Stimulated activated CD4-positive, alpha-beta T cell treated with anti-CD3 and anti-CD28 coated beads, Interleukin-1b, Interleukin-23, amount 100 ng/mL, for 4 hours (primary cell): Measurements from ENCODE around the gene ABI3.

Experiments
- DNase-seq, 2 donors: peaks; one replicate each; pipeline ENCODE4 v3.0.0-alpha.2; 2020; ENCODE audit warnings: low read depth in 2 of 2

ABI3 gene

DNA sequence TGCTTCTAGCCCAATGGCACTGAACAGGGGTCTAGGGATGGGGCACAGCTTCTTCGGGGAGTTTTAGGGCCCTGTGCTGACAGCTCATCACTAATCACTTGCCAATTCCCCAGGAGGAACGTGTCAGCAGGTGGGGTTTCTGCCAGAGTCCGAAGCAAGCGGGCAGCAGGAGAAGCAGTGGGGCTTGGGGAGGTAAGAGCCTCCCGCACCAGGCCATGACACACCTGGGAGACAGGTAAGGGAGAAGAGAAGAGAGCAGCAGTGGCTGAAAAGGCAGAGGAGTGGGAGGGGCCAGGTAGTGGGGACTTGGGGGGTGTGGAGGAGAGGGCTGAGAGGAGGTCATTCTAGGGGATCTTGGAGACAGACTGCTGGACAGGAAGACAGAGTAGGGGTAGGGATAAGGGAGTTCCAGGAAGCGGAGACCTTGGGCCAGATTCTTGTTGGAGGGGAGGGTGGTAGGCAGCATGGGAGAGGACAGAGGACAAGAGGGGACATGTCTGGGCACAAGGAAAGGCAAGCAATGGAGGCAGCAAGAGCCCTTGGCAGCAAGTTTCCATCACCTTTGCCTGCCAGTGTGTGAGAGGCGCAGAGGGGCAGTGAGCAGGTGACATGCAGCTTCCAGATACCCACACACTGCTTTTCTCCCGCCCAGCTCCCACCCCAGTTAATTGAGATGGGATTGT is 15.2 kb downstream of the ABI3 start:
- no peak for DNase-seq

DNA sequence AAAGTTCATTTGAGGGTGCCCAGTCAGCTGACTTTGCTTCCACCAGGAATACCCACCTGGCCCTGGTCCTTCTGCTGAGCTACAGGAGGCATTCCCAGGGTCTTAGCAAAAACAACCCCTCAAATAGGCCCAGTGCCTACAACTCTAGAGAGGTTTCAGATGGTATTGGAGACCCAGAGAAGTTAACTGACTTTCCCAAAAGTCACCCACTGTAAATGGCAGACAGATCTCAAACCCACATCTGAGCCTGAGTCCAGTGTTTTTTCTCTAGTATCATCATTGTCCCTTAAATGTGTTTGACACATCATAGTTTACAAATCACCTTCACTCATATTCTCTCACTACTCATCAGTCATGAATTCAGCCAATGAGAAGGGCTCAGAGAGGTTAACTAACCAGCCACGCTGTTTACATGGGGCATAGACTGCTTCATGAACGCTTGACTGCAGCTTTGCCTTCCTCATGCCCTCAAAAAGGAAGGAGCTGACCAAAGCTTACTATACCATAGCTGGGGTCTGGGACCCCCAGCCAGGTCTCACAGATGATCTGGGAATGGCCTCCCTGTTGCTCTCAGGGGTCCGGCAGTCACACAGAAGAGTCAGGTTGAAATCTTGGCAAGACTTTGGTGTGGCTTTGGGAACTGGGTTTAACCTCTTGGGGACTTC is 16.4 kb downstream of the ABI3 start:
- DNase-seq: no peak

DNA sequence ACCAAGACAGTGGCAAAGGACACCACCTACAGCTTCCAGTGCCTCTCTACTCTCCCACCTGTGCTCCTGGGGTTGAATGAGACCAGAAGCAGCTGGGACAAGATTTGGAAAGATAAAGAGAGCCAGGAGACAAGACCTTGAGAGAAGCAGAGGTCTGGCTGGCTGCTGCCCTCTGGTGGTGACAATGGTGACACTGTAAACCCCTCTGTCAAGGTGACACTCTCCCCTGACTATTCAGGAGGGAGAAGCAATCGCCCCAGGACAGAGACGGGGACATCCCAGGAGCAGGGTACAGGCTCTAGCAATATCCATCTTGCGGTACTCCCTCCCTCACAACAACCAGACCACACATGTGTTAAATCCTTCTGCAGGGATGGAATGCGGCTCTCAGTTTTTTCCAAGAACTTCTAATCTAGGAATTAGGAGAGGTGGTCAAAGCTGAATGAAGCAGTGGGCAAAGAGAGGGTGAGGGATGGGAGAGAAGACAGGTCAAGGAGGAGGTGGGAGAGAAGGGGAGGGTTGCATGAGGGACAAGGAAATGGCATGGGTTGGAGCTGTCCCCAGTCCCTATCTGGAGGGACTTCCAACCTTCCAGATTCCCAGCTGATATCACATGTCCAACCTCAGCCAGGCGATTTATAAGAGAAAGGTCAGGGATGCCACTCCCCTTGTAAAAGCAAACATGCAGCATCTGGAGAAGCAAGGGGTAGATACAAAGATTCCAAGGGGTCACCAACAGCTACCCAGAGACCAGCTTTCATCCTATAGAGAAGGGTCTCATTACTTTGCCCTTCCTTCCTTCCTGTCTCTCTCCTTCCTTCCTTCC is 17.1 kb downstream of the ABI3 start:
- DNase-seq: peak; percentile 75 to 77

DNA sequence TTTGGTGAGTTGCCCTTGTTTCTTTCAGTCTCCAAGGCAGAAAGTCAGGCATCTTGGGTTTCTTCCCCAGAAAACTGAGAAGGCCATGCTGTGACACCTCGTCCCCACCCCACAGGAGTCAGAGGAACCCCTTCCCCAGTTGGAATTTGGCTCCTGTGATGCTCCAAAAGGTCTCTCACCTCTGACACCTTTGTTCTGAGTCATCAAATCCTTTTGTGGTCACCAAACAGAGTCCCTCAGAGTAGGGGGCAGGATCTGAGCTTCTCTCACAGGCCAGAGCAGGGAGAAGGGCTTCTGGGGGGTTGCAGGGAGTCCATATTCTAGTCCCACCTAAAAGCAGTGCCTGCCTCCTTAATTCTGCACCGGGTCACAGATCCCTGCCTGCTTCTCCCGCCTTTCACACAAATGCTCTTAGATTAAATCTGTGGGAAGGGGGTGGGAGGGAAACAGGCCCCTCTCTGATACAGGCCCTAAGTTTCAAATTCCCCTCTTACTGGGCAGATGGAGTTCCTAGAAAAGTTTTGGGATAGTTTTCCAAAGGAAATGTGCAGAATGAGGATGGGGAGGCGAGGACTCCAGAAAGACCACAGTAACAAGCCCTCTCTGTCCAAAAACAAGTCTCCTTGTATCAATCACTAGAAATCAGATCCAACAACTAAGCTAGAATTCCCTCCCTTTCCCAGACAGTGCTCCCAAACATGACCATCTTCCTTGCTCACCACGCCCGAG is 18.7 kb downstream of the ABI3 start:
- DNase-seq: no peak

DNA sequence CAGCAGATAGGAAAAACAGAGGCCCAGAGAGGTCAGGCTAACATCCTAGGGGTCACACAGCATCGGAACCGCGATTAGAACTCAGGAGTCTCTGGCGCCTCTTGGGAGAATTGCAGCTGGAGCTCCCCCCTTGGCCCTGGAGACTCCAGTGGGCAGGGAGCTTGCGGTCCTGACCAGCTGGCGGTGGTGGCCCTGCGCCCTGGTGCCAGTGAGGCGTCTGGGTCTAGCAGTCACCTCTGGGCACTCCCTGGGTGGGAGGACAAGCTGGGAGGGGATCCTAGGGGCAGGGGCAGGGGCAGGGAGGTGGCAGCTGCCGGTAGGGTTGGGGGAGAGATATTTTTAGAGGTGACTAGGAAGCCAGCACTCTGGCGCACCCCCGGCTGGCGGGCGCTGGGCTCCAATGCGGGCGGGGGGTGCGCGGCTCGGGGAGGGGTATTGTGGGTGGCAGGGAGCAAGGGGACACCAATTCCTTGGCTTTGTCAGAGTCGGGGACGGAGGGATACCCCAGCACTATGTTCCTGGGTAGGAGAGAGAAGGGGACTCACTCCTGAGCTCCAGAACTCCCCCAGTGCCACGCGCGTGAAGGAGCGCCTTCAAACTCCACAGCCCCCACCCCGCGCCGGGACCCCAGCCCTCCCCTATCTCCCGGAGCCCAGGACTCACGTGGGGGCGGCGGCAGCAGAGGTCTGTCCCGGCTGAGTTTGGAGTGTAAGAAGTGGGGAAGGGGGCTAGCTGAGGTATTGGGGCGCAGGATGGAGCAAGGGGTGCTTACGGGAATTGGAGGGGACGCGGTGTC is 19.5 kb downstream of the ABI3 start:
- no peak for DNase-seq

DNA sequence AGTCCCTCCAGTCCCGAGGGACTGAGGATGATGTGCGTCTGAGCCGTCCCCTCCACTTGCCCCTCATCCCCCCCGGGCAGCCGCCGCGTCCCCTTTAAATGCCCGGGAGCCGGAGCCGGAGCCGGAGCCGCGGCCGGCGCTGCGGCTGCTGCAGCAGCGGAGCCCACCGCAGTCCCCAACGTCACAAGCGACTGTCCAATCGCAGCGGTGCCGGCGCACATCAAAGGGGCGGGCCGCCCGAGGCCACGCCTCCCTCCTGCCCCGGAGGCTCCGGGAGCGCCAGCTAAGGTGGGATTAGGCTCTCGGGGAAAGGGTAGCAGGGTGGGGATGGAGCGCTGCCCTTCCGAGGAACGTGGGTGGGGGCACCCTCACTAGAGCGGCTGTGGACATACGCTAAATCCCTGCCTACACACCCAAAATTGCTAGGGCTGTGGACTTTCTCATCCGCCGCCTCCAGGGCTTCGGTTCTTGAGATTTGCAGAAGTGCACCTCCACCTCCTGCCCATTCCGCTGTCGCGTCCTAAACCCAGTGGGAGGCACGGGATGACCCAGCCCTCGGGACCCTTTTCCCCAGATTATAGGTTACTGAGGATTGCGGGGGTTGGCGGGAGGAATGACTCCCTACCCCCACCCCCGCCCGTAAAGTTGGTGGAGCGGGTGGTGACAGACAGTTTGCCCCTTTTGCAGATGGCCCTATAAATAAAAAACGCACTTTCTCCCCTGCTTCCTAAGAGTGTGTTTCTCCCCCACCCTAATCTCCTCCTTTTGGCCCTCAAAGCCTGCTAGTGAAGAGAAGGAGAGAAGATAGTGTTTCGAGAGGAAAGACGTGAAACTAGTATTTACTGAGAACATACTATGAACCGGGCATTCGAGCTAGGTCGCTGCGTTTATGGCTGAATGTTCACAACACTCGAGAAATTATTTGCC is 20.4 kb downstream of the ABI3 start, which contains the start of gene PHOSPHO1:
PHOSPHO1 (minus strand) TSS at position 152 of the 927 bp plus-strand sequence. CDS start 4,096 bp downstream, outside the sequence.
- DNase-seq: peak; percentile 71 to 81

DNA sequence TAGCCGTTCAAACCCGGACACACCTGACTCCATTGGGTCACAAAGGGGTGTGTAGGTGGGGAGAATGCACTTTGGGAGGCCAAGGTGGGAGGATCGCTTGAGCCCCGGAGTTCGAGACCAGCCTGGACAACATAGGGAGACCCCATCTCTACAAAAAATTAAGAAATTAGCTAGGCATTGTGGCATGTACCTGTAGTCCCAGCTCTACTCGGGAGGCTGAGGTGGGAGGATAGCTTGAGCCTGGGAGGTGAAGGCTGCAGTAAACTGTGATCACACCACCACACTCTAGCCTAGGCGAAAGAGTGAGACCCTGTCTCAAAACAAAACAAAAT is 21.0 kb downstream of the ABI3 start:
- no peak for DNase-seq

DNA sequence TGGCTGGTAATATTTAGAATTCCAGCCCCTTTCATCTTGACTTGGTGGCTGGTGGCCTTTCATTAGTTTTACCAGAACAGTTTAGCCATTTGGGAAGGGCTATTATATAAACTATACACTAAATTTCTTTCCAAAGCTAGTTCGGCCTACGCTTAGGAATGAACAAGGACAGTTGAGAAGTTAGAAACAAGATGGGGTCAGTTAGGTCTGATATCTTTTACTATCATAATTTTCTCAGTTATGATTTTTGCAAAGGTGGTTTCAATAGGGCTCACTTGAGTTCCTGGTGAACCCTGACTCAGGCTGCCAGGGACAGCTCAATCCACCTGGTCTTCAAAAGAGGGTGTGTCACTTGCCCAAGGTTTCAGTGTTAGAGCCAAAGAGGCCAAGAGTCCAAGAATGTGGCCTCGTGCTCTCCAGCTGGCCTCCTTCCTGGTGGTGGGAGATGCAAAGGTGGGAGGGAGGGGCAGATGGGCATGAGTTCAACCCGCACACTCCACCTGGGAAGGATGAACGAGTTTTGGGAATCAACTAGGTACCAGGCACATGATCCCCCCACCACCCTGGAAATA is 24.1 kb downstream of the ABI3 start:
- no peak for DNase-seq

DNA sequence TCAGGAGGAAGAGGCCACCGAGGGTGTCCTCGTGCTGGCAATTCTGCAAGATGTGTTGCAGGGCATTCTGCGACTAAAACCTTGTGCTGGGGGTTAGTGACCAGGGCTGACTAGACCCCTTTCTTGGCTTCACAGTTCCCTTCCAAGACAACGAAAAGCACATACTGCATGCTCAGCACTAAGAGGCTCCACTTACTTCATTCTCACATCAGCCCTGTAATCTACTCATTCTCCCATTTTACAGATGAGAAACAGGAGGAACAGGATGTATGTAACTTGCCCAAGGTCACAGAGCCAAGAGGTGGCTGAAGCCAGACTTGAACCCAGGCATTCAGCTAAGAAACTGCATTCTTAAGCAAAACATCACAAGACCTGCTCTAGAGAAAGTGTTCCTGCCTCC is 25.4 kb downstream of the ABI3 start:
- DNase-seq: no peak

DNA sequence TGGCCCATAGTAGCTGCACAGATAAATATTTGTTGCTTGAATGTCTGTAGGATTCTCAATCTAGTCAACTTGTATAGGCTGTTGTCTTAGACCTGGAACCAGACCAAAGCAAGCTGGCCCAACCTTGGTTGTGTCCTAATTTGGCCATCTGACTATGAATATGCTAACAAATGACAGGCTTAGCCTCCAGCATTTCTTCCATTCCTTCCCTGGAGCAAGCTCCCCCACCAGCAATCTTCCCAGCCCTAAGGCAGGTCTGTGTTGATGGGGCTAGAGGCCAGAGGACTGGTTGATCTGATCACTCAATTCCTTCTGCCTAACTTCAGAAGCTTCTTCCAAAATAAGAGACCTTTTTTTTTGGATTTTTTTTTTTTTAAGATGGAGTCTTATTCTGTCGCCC is 29.5 kb downstream of the ABI3 start:
- no peak for DNase-seq

DNA sequence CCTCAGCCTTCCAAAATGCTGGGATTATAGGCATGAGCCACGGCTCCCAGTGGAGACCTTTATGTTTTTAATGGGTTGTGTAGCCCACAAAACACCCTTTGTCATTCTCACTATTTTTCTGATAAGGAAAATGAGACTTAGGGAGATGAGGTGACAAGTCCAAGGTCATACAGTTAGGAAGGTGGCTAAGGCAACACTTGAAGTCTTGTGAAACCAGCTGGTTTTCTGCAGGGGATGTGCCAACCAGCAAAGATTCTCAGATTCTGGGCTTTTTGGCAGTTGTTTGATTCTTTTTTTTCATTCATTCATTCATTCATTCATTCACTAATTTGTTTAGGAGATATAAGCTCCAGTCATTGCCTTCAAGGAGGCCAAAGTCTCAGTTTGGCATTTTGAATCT is 30.1 kb downstream of the ABI3 start:
- no peak for DNase-seq

DNA sequence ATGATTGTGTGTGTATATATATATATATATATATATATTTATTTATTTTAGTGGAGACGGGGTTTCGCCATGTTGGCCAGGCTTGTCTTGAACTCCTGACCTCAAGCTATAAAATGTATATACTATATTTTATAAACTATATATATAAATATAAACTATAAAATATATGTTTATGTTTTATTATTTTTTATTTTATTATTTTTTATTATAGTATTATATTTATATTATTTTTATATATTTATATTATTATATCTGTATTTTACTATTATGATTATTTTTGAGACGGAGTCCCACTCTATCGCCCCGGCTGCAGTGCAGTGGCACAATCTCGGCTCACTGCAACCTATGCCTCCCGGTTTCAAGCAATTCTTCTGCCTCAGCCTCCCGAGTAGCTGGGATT is 30.5 kb downstream of the ABI3 start:
- no peak for DNase-seq

DNA sequence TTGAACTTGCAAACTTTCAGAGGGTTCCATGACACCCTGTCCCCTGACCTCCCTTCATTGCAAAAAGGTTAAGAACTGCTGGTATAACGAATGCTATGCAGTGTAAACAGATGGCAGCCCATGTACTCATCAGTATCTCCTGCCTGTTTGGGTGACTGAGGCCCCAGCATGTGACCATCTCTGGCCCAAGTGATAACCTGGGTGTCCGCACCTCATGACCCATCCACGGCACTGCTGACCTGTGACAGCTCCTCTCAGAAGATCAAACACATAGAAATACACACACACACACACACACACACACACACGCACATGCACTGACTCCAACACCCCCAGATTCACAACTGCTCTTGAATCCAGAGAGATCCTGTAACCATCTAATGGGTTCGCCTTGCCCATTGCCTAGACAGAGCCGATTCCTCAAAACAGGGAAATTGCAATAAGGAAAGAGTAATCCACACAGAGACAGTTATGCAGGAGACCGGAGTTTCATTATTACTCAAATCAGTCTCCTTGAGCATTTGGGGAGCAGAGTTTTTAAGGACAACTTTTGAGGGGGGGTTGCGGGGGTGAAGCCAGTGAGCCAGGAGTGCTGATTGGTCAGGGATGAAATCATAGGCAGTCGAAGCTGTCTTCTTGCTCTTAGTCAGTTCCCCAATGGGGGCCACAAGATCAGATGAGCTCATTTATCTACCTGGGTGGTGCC is 31.3 kb downstream of the ABI3 start:
- DNase-seq: no peak

DNA sequence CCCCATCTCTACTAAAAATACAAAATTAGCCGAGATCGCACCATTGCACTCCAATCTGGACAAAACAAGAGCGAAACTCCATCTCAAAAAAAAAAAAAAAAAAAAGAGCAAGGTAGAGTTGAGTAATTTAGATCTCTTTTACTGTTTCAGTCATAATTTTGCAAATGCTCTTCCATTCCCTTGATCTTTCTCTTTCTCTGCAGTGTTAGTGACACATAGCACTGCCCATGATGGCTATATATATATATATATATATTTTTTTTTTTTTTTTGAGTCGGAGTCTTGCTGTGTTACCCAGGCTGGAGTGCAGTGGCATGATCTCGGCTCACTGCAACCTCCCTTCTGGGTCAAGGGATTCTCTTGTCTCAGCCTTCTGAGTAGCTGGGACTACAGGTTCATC is 32.3 kb downstream of the ABI3 start:
- DNase-seq: no peak

DNA sequence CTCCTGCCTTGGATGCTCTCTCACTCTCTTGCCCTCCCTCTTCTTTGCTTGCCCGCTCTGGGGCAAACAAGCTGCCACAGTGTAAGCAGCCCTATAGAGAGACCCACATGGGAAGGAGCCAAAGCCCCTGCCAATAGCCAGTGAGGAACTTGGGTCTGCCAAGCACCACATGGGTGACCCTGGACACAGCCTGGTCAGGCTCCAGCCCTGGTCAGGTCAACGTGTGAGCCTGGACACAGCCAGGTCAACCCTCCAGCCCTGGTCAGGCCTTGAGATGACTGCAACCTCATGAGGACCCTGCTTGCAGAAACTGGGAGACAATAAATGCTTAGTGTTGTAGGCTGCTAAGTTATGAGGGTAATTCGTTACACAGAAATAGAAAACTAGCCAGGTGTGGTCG is 34.3 kb downstream of the ABI3 start:
- no peak for DNase-seq

DNA sequence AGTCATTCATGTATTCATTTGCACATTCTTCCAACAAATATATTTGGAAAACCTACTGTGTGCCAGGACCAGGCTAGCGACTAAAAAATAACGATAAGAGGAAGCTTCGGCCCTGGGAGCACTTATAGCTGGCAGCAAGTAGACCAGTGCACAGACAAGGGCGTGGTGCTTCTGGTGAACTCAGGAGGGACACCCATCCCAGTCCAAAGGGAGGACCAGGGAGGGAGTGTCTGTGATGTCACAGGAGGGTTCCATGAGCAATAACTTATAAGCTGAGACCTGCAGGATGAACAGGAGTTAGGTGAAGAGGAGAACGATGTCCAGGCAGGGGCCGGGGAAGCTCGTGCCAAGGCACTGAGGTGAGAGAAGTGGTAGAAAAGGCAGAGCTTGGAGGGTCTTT is 37.4 kb downstream of the ABI3 start:
- no peak for DNase-seq

DNA sequence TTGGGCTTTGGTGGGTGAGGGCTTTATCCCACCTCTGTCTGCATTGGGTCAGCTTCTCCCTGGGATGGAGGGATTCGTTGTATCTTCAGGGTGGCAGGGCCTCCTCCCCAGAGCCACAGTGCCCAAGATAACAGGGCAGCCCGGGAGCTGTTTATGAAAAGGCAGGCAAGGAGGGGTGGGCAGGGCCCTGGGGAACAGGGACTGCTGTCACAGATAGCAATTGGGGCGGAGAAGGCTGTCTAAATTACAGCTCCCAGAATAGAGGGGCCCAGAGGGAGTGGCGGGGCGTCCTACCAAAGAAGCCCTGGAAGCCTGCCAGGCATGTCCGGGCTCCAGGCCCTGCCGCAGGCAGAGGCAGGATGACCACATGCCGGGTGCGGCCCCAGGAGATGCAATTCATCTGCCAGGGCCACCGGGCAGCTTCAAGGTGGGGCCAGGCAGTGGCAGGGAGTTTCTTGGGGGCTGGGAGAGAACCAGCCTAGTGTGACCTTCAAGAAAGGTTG is 38.8 kb downstream of the ABI3 start:
- DNase-seq: no peak

DNA sequence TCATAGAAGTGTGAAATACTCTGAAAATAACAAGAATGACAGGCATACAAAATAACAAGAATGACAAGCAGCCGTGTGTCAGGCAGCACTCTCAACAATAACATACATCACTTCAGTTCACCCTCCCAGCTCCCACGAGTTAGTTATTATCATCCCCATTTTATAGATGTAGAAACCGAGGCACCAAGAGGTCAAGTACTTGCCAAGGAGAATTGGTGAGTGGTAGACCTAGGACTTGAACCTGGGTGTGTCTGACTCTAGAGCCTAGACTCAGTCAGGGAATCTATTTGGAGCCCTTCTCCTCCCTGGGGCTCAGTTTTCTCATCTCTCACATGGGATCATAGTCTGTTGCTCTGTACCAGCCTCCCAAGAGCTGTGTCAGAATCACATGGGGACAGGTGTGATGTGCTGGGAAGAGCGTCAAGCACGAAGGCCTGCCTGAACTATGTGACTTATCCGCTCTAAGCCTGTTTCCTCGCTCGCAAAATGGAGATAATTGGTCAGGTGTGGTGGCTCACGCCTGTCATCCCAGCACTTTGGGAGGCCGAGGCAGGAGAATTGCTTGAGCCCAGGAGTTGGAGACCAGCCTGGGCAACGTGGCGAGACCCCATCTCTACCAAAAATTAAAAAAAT is 39.5 kb downstream of the ABI3 start:
- DNase-seq: no peak
